Right renal pelvis (tissue), 4 donors: ENCODE results near the gene APMAP. TPM values are rescaled to one million over a fixed set of nuclear protein-coding genes. Genes with fewer than 3 reads are reported as not detected.

Experiments
- DNase-seq, 4 donors: peaks; one replicate each; pipeline ENCODE4 v3.0.0-alpha.2; 2013; ENCODE audit warnings: low read depth in 4 of 4, low spot score in 3 of 4, missing footprints in 1 of 4
- polyA plus RNA-seq, 4 donors: library from polyadenylated mRNA; unstranded; fragments of 120-200 nt; gene quantifications; one replicate each; pipeline ENCODE4 v1.2.1, GENCODE V29; 2013; ENCODE audit not compliant: insufficient read length in 4 of 4

APMAP gene, protein sequence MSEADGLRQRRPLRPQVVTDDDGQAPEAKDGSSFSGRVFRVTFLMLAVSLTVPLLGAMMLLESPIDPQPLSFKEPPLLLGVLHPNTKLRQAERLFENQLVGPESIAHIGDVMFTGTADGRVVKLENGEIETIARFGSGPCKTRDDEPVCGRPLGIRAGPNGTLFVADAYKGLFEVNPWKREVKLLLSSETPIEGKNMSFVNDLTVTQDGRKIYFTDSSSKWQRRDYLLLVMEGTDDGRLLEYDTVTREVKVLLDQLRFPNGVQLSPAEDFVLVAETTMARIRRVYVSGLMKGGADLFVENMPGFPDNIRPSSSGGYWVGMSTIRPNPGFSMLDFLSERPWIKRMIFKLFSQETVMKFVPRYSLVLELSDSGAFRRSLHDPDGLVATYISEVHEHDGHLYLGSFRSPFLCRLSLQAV
- polyA plus RNA-seq: 100 to 1,000 TPM in 3 of 4 donors, 10 to 100 TPM in 1; 95.8 to 113 (median 109) TPM

DNA sequence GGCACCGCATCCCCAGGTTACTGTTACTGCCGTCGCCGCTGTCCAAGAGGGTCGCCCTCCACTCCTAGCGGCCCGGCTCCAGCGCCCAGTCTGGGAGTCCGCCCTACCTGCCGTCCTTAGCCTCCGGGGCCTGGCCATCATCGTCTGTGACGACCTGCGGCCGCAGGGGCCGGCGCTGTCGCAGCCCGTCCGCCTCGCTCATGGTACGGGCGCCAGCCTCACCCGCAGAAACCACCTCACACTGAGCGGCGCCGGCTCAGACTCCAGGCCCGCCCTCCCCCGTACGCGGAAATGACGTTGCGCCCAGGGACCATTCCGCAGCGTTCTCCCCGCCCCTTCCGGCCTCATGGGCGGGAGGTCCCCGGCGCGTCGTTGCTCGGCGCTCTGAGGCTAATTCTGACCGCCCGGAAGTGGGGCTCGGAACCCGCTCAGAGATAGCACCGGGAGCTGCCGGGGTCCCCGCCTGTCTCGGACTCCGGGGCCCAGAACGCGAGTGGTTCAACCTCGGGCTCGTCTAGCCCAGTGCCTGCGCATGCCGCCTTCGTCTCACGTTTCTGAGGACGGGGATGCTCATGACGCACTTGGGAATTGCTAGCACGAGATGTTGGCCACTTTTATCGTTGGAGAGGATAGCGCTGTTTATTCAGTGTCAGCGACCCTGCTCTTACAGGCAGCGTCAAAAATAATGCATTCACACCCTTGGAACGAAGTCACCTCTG, at the start of gene APMAP:
Gene APMAP, minus strand, starts transcription at position 265 of the 719 bp plus-strand sequence. Its CDS starts 63 bp downstream, at position 202.
- DNase-seq: peak; percentile 89 to 96 (median 90)

DNA sequence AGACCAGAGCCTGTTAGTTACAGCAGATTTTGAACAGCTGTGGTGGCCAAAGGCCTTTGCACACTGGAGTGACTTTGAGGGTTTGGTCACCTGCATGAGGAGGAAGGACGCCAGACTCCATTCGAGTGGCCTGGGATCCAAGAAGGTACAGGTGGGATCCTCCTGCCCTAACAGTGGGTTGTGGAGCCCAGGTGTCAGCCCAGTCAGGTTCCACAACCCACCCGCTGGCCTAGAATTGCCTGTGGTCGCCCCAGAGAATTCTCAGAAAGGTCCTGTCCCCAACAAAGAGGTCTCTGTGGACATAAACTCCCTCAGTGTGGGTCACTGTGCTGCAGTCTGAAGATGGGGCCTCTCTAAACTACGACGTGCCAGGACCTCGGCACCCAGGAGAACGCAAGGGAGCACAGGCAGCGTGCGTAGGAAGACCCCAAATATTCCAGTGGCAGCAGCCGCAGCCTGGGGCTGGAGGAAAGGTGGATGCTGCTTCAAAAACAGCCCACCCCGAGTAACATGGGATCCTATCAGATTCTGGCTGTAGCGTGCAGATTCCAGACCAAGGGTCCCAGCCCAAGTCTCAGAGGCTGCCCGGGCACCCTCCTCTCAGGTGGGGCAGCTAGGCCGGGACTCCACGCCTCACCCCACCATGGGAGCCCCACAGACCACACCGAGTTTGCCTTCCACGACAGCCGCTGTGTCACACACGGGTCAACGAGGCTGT, 49.4 kb upstream of the APMAP start:
- no peak for DNase-seq

DNA sequence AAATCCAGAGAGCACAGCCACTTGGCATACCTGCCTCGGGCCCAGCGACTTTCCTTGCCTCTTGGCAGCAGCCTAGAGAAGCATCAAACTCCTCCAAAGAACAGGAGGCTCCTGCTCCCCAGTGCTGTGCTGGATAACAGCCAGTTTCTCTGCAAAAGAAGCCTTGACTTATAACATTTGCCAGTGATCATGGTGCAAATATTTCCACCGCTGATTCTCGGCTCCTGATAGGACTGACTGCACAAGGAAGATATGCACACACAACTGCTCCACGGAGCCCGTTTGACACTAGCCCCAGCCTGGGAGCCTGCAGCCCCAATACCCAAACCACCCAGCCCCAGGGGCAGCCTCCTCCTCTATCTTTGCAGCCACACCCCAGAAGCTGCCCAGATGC, 47.9 kb upstream of the APMAP start:
- no peak for DNase-seq

DNA sequence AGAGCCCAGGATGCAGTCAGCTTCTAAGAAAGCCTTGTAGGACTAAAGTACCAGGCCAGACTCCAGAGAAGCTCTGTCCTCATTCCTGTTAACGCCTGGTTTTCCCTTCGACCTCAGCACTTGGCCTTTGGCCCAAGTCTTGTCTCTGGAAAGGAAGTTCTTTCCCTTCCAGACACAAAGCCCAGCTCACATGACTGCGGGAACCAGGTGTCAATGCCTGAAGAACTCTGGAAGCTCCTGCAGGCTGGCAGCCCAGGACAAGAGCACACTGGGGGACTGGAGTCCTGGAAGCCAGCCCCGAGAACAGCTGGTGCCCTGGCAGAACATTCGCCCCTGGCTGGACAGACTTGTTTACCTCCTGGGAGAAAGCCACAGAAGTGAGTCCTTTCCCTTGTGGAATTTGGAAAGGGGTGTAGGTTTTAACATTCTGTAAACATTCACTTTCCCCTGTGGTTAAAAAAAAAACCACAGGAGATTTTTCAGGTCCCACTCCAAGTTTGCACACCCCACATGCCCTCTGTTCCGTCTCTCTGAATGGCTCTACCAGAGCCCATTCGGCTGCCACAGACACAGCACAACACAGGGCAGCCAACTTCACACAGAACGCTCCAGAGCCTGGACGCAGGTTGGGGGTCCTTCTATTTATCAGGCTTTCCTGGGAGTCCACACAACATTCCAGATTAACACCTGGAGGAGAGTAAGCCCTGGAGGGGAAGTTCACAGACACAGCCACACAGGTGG, 47.3 kb upstream of the APMAP start:
- no peak for DNase-seq

DNA sequence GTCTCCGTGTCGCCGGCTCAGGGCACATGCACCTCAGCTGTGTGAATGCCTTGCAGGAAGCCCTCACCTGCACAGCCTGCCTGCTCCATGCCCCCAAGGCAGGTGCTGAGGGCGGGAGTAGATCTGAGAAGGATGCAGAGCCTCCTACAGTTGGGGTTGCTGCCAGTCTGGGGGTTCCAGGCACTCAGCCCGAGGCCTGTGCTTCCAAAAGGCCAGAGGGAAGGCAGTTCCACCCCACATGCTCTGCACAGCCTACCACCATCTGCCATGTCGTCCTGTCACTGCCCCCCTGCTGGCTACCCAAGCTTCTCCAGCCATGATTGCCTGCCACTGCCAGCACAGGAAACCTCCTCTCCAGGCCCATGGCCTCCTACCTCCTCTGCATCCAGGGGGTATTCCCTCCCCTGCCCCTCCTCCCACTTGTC, 46.1 kb upstream of the APMAP start:
- no peak for DNase-seq

DNA sequence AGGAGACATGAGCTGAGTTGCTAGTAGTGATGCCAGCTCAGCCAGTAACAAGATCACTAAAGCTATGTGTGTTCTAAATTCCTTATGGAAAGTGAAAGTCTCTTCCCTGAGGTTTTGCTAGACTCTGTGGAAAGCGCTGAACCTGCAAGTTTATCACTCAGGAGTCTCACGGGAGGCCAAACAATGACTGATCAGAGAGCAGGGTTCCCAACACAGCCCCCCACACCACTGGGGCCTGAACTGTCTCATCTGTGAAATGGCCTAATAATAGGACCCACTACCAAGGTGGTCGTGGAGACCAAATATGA, 45.5 kb upstream of the APMAP start:
- no peak for DNase-seq

DNA sequence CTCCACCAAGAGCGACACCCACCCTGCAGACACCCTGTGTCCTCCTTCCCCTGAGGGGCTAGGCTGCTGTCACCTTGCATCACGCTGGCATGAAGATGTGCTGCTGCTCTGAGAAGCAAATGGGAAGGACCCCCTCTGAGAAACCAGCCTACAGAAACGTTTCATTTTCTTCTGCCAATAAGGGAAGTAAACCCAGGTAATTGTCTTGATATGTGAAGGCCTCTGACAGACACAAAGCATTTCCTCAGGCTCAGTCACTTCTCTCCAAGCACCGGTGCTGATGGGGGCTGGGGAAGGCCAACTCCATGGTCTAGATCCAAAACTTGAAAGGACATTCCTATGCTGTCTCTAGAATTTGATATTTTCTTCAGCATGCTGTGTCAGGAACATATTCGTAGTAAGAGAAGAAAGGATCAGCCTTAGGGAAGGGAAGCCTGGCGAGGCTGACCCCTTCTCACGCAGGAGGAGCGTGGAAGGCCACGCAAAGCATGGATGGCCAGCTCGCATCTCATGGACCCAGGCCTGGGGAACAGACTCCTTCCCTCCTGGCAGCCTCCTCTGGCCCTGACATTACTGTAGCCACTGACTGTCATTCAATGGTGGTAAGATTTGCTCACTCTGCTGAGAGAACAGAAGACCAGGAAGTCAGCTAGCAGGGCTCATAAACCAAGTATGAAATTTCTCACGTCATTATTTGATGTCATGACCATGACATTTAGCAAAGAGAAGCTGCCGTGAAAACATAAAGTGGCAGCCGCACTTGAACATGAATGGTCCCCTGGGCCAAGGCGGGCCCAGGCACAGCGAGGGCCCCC, 44.9 kb upstream of the APMAP start:
- no peak for DNase-seq

DNA sequence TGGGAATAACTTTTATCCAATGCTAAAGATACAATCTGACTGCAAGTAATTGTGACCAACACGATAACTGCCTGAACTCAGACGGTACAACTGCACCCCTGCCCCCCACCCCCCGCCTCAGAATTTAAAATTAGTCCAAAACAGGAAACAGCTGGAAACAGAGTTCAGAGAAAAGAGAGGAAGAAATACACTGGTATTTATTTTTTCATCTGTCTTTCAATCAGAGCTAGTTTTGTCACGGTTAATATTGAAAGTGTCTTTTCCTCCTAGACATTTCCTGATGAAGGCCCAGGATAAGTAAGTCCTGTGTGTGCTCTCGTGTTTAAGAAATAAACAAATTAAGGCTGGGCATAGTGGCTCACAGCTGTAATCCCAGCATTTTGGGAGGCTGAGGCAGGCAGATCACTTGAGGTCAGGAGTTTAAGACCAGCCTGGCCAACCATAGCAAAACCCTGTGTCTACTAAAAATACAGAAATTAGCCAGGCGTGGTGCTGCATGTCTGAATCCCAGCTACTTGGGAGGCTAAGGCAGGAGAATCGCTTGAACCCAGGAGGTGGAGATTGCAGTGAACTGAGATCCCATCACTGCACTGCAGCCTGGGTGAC, 43.9 kb upstream of the APMAP start:
- DNase-seq: no peak

DNA sequence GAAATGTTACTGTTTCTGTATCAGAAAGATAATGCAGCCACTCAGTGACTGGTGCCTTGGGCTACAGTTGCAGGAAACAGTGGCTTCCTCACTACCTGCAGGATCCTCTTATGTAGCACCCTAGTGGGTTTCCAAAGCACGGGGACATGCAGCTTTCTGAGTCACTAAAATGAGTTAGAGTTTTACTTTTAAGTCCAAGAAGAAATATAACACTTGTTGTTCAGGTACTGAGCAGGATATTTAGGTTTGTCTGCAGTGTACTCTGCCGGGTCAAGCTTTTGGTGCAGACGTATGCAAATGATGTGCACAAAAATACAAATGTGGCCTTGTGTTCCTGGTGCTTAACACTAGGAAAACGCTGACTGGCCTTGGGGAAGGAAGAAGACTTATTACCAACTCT, 43.4 kb upstream of the APMAP start:
- no peak for DNase-seq

DNA sequence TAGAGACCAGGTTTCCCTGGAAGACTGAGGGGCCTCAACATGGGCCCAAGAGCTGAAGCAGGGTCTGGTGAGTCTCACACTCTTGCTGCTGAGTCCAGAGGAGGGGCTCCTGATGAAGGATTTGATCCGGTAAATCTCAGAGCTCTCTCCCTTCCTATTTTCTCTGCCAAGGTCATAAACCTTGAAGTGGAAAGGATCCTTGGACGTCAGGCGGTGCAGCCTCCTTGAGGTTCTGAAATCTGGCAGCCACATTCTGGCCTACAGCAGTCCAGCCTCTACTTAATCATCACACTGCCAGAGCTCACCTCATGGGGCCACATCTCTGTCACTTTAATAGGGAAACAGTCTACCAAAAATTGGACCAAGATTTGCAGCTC, 41.4 kb upstream of the APMAP start:
- DNase-seq: no peak

DNA sequence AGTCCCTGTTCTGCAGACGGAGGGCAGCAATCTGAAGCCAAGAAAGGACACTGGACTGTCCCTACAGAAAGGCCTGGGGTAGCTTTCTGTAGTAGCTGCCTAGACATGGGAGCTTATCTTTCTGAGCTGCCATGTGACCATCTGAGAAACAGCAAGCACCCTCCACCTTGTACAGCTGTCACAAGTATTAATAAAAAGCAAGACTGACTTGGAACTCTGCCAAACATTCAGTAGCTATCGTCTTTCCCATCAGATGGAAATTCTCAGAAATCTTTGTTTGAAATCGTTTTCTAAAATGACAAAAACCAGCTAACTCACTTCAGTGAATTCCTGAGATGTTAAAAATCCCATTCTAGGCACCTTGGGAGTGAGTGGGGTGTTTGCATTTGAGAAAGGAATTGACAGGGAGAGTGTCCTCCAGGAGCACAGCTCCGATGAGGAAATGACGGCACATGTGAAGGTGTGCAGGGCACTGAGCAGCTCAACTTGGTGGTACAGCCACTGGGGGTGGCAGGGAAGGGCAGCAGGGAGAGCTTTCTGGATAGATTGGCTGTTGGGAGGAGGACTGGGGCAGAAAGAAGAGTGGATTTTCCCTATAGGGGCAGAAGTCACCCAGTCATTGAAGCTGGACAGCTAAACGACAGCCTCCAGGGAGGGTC, 40.8 kb upstream of the APMAP start:
- DNase-seq: no peak

DNA sequence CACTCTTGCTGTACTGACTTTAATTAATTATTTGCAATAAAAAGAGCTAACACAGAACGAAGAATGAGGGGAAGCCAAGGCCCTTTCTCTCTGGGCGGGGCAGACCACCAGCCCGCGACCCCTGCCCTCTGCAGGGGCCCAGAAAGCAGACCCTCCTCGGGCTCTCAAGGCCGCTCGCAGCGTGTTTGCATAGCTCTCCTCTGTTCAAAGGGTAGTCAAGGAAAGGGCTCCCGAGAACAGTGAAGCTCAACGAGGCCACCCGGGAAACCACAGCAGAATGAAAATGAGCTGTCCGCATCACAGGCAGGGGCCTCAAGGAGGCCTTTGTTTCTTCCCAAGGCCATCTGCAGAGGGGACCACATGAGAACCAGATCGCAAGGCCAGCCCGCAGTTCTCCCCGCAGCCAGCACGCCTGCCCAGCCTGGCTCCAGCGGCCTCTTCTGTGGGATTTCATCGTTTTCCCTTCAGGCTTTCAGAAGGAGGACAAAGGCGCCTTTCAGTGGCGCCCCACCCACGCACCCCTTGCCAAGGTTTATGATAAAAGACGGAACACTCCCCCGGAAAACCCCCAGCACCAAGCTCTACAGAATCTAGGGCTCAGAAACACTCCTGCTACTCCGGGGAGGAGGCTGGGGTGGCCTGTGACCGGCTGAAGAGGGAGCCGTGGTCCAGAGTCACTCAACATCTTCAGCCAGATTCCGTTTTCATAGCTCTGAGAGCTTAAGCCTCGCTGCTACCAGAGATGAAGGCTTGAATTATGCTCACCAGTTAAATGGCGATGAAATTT, 40.1 kb upstream of the APMAP start:
- no peak for DNase-seq

DNA sequence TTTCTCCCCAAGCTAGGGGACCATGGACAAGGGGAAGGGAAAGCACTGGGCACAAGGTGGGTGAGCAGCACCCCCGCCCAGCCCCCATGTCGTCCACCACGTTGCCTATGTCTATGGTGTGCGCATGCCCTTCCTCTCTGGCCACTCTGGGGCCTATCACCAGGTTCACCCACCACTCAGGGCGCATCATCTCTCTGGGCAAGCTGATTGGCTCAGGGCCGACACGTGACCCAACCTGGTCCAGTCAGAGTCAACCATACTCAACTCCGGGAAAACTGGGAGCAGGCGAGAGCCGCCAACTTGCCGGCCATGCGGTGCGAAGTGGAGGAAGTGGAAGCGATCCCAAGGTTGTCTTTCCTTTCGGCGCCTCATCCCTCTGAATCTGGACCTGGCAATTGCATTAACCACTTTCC, 39.5 kb upstream of the APMAP start:
- DNase-seq: no peak

DNA sequence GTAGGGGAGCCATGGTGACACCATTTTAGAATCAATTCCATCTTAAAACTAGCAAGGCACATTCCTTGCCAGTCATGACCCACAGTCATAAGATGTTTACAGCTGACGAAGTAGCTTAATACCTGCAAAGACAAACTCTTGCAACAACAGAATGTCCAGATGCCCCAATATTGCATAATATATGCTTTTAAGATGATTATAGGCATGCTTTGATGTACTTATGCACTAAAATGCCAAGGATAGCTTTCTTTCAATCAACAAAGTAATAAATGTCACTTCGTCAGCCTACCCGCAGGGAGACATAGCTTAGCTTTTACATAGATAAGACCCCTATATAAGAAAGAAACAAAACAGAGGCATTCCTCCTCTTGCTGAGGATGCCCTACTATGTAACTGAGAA, 38.7 kb upstream of the APMAP start:
- DNase-seq: no peak

DNA sequence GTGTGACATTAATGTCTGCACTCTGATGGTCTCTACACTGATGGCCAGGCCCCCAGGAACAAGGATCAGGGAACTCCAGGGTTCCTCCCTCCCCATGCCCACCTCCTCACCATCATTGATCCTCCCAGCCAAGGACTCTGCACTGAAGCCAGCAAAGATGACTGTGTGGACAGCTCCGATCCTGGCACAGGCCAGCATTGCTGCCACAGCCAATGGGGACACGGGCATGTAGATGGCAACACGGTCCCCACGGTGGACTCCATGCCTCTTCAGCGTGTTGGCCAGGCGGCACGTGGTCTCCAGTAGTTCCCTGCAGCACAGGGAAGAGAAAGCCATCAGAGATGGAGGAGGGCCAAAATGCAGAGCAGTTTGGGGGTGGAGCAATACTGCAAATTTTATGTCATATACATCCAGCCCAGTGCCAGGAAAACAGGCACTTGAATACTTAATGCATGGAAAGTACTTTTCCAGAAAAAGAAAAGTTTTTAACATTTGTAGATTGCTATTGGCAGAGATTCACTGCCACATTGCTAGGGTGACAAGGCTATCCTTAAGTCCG, 38.2 kb upstream of the APMAP start:
- DNase-seq: no peak

DNA sequence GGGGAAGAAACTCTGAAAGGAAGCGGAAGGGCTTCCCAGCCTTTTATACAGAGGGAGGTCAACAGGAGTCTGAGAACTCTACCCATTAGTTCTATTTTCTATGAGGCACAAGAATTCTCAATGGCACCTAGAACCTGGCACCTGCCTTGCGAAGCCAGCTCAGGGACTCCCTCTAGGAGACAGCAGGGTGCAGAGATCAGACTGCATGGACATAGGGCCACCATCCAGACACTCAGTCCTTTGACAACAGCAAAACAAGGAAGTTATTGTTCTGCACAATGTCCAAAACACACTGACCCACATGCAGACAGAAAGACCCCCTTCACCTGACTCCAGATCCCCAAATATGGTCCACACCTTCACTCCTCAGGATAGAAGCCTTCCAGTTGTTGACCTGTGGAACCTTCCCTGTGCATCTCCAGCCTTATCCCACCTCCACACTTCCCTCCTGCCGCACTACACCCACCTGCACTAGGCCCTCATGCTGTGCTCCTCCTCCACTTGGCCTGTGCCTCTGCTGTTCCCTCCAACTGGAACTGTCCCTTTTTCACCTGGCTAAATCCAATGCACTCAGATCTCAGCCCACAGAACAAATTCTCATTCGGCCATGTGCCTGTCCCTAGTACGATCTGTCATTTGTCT, 37.6 kb upstream of the APMAP start:
- DNase-seq: no peak

DNA sequence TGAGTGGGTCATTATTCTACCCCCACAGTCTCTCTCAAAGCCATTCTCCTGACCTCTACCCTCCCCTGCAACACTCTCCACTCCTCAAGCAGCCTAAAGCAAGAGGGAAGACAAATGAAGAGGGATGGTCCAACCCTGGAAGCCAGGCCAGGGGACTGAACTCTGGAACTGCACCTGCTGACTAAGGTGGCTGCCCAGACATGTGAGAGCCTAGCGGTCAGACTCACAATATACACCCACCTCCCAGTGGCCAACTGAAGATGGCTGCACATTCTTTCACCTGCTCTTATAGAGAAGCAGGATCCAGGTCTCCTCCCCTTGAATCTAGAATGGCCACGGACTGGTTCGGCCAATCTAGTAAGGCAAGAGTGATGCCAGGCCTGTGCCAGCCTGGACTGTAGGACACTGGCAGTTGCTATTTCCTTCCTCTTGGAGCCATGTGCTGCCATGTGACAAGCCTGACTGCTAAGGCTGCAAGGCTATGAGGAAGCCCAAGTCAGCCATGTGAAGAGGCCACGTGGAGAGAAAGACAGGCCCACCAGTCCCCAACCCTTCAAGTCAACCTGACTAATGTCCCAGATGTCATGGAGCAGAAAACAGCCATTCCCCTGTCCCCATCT, 33.5 kb upstream of the APMAP start:
- DNase-seq: no peak
